Activated CD4-positive, alpha-beta T cell treated with anti-CD3 and anti-CD28 coated beads, Interleukin-2, Interleukin-4, amounts not matched to agents 100 ng/mL and 50 ng/mL, durations not matched to agents 16 hours and 8 hours (primary cell): ENCODE data around the gene ONECUT1.

Source experiments
- DNase-seq: peaks from one replicate; pipeline ENCODE4 v3.0.0-alpha.2; 2020; ENCODE audit warnings: low spot score

Gene ONECUT1

DNA sequence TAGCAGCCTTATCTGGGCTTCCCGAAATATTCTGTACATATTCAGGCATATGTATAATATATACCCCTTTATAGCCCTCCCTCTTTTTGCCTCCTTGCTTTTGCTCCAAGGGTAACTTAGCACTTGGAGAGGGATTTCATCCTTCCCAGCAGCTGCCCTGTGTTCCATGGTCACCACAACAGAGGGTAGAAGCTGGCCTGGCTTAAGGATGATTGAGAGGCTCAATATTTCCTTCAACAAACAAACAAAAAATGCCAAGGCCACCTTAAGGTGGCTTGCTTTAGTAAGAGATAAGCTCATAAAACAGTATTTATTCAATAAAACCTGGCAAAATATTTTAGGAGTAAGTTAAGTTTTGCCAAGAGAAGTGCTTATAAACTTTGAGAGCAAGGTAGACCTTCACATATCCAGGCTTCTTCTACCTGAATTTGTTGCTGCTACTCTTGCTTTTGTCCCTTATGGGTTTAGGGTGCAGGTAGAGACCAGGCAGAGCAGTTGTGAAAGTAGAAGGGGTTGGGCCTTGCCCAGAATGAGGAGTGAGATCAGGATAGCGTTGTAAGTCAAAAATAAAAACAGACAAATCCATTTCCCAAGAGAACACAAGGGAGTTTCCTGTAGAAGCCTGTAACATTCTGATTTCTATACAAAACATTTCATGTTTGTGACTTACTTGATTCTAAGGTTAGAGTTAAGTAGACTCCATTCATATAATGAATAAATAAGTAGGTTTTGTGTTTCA is 58.2 kb downstream of the ONECUT1 start:
- DNase-seq, result no peak

DNA sequence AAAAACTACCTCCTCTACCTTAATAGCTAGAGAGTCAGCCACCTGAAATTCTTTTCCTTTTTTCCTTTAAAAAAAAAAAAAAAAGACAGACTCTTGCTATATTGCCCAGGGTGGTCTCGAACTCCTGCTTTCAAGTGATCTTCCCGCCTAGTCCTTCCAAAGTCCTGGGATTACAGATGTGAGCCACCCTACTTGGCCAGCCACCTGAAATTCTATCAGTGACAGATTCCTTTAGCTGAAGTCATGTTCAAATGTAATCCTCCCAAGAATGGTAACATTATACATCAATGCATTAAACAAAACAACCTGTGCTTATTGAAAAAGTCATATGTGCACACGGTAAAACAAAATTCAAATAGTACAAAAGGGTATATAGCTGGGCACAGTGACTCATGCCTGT is 59.1 kb downstream of the ONECUT1 start:
- DNase-seq, result no peak

DNA sequence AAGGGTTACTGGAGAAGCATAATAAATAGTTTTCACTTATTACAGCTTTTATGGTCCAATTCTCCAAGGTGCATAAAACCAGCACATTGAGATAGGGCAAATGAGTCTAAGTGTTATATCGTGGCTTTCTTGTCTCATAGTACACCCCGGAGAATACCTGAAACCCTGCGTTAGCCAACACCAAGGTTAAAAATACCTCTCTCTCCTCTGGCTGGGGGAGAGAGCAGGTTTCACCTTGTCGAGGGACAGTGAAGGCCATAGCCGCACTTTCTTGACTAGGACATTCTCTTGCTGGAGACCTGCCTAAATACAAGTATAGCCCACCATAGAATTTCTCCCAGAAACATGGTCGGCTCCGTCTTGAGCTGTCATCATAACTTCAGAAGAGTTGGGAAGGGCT is 59.5 kb downstream of the ONECUT1 start:
- DNase-seq, result no peak

DNA sequence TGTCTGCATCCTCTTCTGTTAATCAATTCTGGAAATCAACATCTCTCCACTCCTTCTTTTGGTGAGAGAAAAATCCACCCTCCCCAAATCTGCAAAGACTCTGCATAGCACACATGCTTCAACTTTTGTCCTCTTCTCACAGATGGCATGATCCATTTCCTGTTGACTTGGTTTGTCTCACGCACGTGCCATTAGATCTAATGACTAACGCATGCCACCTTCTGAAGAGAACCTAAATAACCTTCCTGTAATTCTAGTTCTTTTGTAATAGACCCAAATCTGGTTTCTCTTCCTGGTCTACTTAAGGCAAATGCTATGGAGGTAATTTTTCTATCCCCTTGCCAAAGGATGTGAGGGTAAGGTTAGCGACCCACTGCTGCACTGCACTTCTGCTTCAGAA is 60.0 kb downstream of the ONECUT1 start:
- peak; percentile 46 for DNase-seq

DNA sequence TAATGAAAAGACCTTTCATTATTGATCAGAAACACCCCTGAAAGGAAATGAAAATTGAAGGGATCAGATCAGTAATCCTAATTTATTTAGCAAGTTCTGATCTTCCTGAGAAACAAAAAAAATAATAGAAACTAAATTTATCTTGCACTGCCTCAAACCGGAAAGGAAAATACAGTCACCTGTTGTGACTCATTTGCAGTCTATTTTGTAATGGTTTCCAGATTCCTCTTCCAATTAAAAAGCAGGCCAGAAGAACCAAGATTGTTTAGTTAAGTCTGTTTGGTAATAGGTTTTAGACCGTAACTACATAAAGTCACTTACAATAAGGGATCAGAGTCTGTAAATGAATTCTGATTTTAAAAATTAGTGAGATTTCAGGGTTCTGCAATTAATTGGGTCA is 61.2 kb downstream of the ONECUT1 start:
- DNase-seq, result no peak

DNA sequence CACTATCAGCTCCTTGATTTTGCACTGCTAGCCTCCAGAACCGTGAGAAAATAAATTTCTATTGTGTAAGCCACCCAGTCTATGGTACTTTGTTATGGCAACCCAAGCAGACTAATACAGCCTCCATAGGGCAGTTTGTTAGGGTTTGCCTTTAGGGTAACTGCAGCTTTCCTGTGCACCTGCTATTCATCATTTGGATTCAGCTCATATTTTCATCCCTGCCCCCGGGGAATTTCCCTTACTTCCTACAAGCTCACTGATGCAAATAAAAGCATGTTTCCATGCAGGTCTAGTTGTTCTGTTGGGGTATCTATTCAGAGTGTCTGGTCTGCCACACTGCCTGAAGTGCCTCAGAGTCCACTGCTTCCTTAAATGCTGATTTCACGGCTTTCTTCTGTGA is 62.3 kb downstream of the ONECUT1 start:
- no peak for DNase-seq

DNA sequence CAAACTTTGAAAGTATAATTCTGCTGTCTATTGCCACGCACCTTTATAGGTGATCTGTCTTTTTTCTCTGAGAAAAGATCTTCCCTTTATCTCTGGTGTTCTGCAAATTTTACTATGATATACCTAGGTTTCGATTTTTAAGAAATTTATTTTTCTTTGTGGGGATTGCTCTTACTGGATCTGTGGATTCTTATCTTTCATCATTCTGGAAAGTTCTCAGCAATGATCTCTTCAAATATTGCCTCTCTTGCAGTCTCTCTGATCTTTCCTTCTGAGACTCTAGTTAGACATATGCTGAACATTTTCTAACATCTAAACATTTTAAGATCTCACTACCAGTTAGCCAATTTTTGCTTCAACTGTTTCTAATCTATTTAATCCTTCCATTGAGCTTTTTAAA is 63.9 kb downstream of the ONECUT1 start:
- no peak for DNase-seq

DNA sequence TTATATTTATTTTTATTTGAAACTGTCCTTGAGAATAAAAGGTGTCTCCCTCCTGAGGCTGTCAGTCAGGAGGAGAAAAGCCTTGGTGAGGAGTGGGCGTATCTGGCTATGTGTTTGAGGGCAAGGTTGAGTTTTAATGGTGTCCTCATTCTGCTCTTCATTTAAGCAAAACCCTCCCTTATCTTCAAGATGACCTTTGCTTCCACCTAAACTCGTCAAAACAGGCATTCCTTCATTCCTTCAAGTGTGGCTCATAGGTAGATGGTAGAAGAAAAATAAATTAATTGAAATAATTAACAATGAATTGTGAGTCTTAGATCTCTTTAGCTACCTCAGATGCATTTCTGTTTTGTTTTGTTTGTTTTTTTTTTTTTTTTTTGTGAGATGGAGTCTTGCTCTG is 71.6 kb downstream of the ONECUT1 start:
- DNase-seq, result no peak

DNA sequence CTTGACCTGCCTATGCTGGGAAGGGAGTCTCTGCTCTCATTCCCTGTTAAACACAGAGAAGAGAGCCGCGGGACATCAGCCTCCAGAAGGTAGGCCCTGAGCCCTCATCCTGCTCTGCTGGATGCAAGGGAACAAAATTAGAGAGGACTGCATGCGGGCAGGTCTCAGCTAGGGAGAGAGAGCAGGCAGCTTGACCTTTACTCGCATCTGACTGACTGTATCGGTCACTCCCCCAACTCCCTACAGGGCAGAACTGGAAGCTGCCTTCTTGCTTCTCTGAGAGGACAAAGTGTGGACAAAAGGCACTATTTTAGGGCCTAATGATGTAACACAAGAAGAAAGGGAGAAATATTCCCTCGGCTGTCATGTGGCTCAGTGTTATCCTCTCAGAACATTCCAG is 72.2 kb downstream of the ONECUT1 start:
- no peak for DNase-seq

DNA sequence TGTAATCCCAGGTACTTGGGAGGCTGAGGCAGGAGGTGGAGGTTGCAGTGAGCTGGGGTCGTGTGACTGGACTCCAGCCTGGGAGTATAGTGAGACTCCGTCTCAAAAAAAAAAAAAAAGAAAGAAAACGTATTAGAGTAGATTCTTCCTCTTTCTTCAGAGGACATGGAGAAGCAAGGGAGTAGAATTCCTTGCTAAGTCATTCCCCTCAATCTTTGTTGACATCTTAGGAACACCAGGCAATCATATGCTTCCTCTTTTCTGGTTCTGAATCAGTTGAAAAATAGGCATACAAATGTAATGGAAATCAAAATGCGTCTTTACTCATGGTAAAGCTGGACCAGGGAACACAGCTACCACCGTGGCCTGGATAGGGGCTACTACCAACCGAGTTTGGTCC is 72.7 kb downstream of the ONECUT1 start:
- DNase-seq, result no peak

DNA sequence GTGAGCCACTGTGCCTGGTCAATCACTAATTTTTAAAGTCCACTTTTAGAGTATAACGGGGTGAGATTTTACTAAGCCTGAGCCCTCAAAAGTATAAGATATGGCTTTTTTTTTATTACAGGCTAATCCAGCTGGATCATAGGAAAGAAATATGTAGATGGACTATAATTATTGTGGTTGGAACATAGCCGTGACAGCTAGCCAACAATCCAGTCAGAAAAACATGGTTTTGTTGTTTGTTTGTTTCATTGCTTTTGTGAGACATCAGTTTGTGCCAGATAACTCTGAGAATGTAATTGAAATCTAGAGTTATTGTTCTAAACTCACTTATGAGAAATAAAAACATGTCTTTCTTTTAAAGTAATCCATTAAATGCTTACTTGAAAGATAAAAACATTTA is 73.6 kb downstream of the ONECUT1 start:
- DNase-seq, result no peak

DNA sequence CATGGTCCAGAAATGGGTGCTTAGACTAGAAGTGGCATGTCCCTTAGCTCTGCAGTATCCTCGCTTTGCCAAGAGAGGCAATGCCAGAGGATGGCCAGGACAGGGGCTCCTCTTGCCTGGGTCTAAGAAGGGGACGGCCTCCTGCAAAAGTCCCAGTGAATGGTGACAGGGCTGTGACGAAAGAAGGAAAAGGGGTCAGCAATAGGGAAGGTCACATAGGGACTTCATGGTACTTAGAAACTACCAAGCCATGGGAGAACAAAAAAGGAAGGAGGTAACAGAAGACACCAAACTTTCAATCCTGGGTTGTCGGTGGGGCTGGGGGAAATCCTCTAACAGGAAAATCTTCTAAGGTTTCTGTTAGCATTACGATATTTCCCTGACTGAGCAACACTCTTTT is 74.7 kb downstream of the ONECUT1 start:
- DNase-seq, result no peak

DNA sequence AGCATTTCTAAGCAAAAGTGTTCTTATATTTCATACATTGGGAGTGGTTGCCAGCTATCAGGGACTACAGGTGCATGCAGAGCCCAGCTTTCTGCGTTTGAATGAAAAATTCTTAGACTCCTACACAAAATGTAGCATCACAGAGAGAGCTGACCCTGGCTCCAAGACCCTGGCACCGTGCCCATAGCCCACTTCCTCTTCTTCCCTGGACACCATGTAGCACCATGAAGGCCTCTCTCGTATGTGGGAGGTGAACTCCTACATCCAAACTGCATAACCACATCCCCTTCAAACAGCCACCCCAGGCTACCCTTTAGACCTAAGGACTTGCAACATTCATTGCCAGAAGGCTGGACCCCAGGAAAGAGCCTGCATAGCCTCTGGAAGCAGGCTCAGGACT is 75.2 kb downstream of the ONECUT1 start:
- DNase-seq, result no peak

DNA sequence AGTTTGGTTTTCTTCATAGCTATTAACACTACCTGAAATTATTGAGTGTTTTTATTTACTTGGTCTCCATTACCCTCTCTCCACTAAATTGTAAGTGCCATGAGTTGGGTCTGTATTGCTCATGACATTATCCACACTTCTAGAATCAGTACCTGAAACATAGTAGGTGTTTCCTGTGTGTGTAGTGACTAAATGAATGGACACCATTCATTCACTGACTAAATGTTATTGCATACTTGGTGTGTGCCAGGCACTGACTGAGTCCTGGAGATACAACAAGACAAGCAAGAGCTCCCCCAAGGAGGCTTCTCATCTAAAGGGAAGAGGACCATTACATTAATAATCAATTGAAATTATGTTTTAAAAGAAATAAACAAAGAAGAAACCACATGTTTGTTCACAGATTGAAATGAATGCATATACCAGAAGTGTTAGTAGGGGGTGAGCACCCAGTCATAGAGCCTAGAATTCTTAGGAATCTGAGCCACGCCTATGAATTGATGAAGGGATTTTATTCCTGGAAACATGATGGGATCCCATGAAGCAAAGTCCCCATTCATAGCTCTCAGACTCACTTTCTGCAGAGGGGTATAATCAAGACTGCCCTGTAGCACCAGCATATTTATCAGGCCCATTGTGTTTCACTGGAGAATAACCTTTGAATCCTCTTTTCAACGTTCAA is 79.3 kb downstream of the ONECUT1 start:
- no peak for DNase-seq

DNA sequence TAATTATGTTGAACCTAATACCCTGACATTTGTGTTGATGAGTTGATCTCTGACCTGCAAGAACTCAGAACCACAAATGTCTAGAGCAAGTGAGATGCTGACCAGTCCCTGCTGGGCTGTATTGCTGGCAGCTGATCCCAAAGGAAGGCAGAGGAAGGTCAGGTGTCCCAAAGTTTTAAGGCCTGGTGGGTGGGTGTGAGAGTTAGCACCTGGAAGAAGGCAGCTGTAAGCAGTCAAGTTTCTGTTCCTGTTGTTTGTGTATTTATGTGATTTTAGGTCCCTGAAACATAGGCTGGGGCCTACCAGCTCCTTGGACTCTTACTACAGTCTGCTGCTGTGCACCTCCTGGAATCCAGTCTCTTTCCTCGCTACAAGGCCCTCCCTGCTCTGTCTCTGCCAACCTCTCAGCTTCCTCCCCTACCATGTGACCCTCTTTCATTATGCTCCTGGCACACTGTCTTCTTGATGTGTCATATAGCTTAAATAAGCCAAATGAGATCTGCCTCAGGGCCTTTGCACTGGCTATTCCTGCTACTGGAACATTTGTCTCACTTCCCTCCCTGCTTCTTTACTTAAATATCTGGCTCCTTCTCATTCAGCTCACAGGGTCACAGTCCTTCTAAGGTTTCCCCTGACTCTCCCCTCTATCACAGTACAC is 80.0 kb downstream of the ONECUT1 start:
- DNase-seq, result no peak

DNA sequence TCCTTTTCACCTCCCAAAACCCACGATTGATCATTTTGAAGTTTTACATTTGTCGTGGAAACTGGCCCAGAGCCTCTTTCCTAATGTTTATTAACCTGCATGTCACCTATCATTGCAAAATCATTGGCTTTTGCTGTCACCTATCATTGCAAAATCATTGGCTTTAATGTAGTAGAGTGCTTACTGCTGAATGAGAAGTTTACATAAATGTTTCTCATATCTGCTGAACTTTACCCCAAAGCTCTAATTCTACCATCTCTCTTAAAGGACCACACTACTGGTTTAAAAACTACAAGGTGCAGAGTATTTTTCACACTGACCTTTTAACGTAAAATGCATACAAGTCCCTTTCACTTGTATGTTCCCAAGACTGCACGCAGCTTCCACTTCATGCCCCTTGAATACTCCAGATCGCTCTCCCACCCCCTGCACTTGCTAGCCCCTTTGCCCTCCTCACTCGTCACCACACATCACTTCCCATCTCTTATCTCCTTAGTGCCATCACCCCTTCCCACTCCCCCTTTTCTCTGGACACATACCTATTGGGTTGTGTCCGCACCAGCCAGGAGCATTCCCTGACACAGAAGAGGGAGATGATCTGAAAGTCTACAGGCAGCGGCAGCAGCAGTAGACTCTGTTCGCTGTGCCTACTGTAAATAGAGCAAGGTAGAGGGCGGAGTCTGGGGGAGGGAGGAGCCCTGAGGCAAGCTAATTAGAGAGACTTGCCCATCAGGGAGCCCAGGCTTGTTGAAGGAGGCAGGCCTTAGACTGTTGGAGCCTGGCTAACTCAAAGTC is 80.8 kb downstream of the ONECUT1 start:
- DNase-seq, result no peak
